NCI-H2227 (cell line): Measurements from ENCODE around the gene ATP8B4.
"Not testable (repeated sequence)": the region's sequence is repeated elsewhere in the genome, so short reads cannot be mapped to it uniquely, and the experiment has no call there.

Source experiments
- DNase-seq: peaks from one replicate; lab custom pipeline; 2025; ENCODE audit not compliant: unreplicated experiment; lab: John Stamatoyannopoulos, UW

Gene ATP8B4

GRCh38 chr15:49963033-49963772 lies 155.8 kb downstream of the ATP8B4 start:
- not testable (repeated sequence) for DNase-seq

- no peak for DNase-seq
Observed at GRCh38 chr15:49962044-49962602, 156.9 kb downstream of the ATP8B4 start.

GRCh38 chr15:49953421-49953820 lies 165.6 kb downstream of the ATP8B4 start:
- DNase-seq, result no peak

- no peak for DNase-seq
Observed at GRCh38 chr15:49946681-49947080, 172.4 kb downstream of the ATP8B4 start.

- DNase-seq, result no peak
Observed at GRCh38 chr15:49934487-49934886, 184.5 kb downstream of the ATP8B4 start.

GRCh38 chr15:49927189-49927861 lies 191.7 kb downstream of the ATP8B4 start:
- DNase-seq, result no peak

- DNase-seq, result no peak
Observed at GRCh38 chr15:49926740-49927139, 192.3 kb downstream of the ATP8B4 start.

- DNase-seq, result no peak
Observed at GRCh38 chr15:49923671-49924070, 195.4 kb downstream of the ATP8B4 start.

- DNase-seq, result no peak
Observed at GRCh38 chr15:49919034-49919433, 200.0 kb downstream of the ATP8B4 start.

GRCh38 chr15:49918121-49918520 lies 200.9 kb downstream of the ATP8B4 start:
- no peak for DNase-seq

GRCh38 chr15:49916998-49917397 lies 202.0 kb downstream of the ATP8B4 start:
- DNase-seq, result no peak

GRCh38 chr15:49915822-49916221 lies 203.2 kb downstream of the ATP8B4 start:
- no peak for DNase-seq

GRCh38 chr15:49908933-49909295 lies 210.1 kb downstream of the ATP8B4 start:
- no peak for DNase-seq

GRCh38 chr15:49908236-49908932 lies 210.6 kb downstream of the ATP8B4 start:
- no peak for DNase-seq

- DNase-seq, result no peak
Observed at GRCh38 chr15:49906966-49907365, 212.1 kb downstream of the ATP8B4 start.

- no peak for DNase-seq
Observed at GRCh38 chr15:49905221-49905620, 213.8 kb downstream of the ATP8B4 start.

- DNase-seq, result no peak
Observed at GRCh38 chr15:49904296-49904695, 214.7 kb downstream of the ATP8B4 start.

- no peak for DNase-seq
Observed at GRCh38 chr15:49902685-49903501, 216.1 kb downstream of the ATP8B4 start.

- no peak for DNase-seq
Observed at GRCh38 chr15:49901996-49902684, 216.9 kb downstream of the ATP8B4 start.

GRCh38 chr15:49901321-49901720 lies 217.7 kb downstream of the ATP8B4 start:
- no peak for DNase-seq
